GM21576 (cell line): ENCODE measurements around the gene CHD1.

Experiments
- ATAC-seq: cut with Tn5 transposase; IDR thresholded peaks from one replicate; pipeline ENCODE4 v1.9.1; 2021; ENCODE audit warnings: mild to moderate bottlenecking, moderate library complexity; ENCODE audit not compliant: unreplicated experiment

The CHD1 gene

GRCh38 chr5:98825582-98826375 lies 103.0 kb downstream of the CHD1 start:
- no peak for ATAC-seq

GRCh38 chr5:98816582-98817222 lies 112.1 kb downstream of the CHD1 start:
- ATAC-seq, result no peak

GRCh38 chr5:98813755-98814154 lies 115.1 kb downstream of the CHD1 start:
- no peak for ATAC-seq

- ATAC-seq, result no peak
These were observed 118.6 kb downstream of the CHD1 start for GRCh38 chr5:98810206-98810605.

GRCh38 chr5:98807806-98808205 lies 121.0 kb downstream of the CHD1 start:
- no peak for ATAC-seq

- no peak for ATAC-seq
These were observed 123.7 kb downstream of the CHD1 start for GRCh38 chr5:98805070-98805469.

GRCh38 chr5:98804066-98804465 lies 124.7 kb downstream of the CHD1 start:
- no peak for ATAC-seq
